ENCODE measurements around the gene RRM2. TPM values are rescaled to one million over a fixed set of nuclear protein-coding genes. Genes with fewer than 3 reads are reported as not detected.

RRM2 gene
- polyA plus RNA-seq, 3 donors, result 1.5 TPM; not detected in 2

GRCh38 chr2:10179422-10179821, 56.9 kb downstream of the RRM2 start:
- peaks cover 38 to 83% of the 10 kb centered on the region in 2 donors for H3K36me3 Mint-ChIP-seq
- no peaks in the 10 kb centered on the region for H3K27me3 ChIP-seq (ENCODE audit: control insufficient read depth in 2 of 2, insufficient read depth in 2 of 2, low read length in 2 of 2)
- H3K9ac ChIP-seq (ENCODE audit: insufficient read depth, low read length, poor library complexity, severe bottlenecking), result no peak overlapping the region
- no peak for DNase-seq
- WGBS (ENCODE audit: insufficient coverage), result no CpG with 5 or more reads among the region's 3 CpGs
- no peak overlapping the region for H2AFZ ChIP-seq (ENCODE audit: insufficient read depth, low read depth, low read length, poor library complexity, severe bottlenecking)
- intact Hi-C loops (cut with micrococcal nuclease), result no loop called here
- peaks cover 0 to 10% (median 6%) of the 10 kb centered on the region in 7 donors for H3K9me3 Mint-ChIP-seq
- H3K27ac ChIP-seq (ENCODE audit: low read depth in 1 of 2, low read length in 2 of 2), result no peak overlapping the region
- peaks cover 6 to 36% of the 10 kb centered on the region in 2 donors for H3K36me3 ChIP-seq (replicated peaks in 1 of 2; ENCODE audit: control insufficient read depth in 1 of 2, insufficient read depth in 2 of 2, low read length in 2 of 2)
- no peaks in the 10 kb centered on the region for H3K79me2 ChIP-seq (ENCODE audit: insufficient read depth, low read length)
- no peak overlapping the region for H3K4me2 ChIP-seq (replicated peaks; ENCODE audit: extremely low read depth, low read length, poor library complexity, severe bottlenecking)
- H3K4me1 Mint-ChIP-seq, result no peaks in the 10 kb centered on the region
- peak overlapping the region in 1 of 7 donors; percentile 41 for H3K27ac Mint-ChIP-seq
- H3K4me3 Mint-ChIP-seq, result no peak overlapping the region
- H3K27me3 Mint-ChIP-seq (ENCODE audit: low read depth in 3 of 3), result peaks cover 0 to 3% (median 0%) of the 10 kb centered on the region in 3 donors
- no peaks in the 10 kb centered on the region for H3K4me1 ChIP-seq (ENCODE audit: control insufficient read depth in 1 of 2, insufficient read depth in 2 of 2, low read length in 2 of 2)
- H4K20me1 ChIP-seq (ENCODE audit: insufficient read depth, low read length), result no peaks in the 10 kb centered on the region
- no peak overlapping the region for H3K4me3 ChIP-seq (replicated peaks in 1 of 3; ENCODE audit: low read depth in 2 of 3, low read length in 3 of 3)
- no peaks in the 10 kb centered on the region for H3K9me3 ChIP-seq (replicated peaks in 1 of 2; ENCODE audit: control insufficient read depth in 1 of 2, insufficient read depth in 1 of 2, low read length in 2 of 2)
- TF ChIP-seq, protein P1, sequence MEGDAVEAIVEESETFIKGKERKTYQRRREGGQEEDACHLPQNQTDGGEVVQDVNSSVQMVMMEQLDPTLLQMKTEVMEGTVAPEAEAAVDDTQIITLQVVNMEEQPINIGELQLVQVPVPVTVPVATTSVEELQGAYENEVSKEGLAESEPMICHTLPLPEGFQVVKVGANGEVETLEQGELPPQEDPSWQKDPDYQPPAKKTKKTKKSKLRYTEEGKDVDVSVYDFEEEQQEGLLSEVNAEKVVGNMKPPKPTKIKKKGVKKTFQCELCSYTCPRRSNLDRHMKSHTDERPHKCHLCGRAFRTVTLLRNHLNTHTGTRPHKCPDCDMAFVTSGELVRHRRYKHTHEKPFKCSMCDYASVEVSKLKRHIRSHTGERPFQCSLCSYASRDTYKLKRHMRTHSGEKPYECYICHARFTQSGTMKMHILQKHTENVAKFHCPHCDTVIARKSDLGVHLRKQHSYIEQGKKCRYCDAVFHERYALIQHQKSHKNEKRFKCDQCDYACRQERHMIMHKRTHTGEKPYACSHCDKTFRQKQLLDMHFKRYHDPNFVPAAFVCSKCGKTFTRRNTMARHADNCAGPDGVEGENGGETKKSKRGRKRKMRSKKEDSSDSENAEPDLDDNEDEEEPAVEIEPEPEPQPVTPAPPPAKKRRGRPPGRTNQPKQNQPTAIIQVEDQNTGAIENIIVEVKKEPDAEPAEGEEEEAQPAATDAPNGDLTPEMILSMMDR (IDR thresholded peaks at IDR 0.05), result no peak

- H3K27ac ChIP-seq (ENCODE audit: low read depth in 1 of 2, low read length in 2 of 2), result no peak overlapping the region
- no peaks in the 10 kb centered on the region for H4K20me1 ChIP-seq (ENCODE audit: insufficient read depth, low read length)
- 90% methylated on average over 4 of the region's 7 CpGs for WGBS (ENCODE audit: insufficient coverage)
- no peak overlapping the region for H2AFZ ChIP-seq (ENCODE audit: insufficient read depth, low read depth, low read length, poor library complexity, severe bottlenecking)
- intact Hi-C loops (cut with micrococcal nuclease), result no loop called here
- H3K27ac Mint-ChIP-seq, result no peak overlapping the region
- peaks cover 0 to 3% (median 0%) of the 10 kb centered on the region in 3 donors for H3K27me3 Mint-ChIP-seq (ENCODE audit: low read depth in 3 of 3)
- H3K9ac ChIP-seq (ENCODE audit: insufficient read depth, low read length, poor library complexity, severe bottlenecking), result no peak overlapping the region
- H3K4me3 Mint-ChIP-seq, result no peak overlapping the region
- H3K4me2 ChIP-seq (replicated peaks; ENCODE audit: extremely low read depth, low read length, poor library complexity, severe bottlenecking), result no peak overlapping the region
- no peaks in the 10 kb centered on the region for H3K27me3 ChIP-seq (ENCODE audit: control insufficient read depth in 2 of 2, insufficient read depth in 2 of 2, low read length in 2 of 2)
- peaks cover 0 to 10% (median 6%) of the 10 kb centered on the region in 7 donors for H3K9me3 Mint-ChIP-seq
- no peaks in the 10 kb centered on the region for H3K79me2 ChIP-seq (ENCODE audit: insufficient read depth, low read length)
- H3K36me3 ChIP-seq (replicated peaks in 1 of 2; ENCODE audit: control insufficient read depth in 1 of 2, insufficient read depth in 2 of 2, low read length in 2 of 2), result peaks cover 6 to 36% of the 10 kb centered on the region in 2 donors
- no peak overlapping the region for H3K4me3 ChIP-seq (replicated peaks in 1 of 3; ENCODE audit: low read depth in 2 of 3, low read length in 3 of 3)
- no peaks in the 10 kb centered on the region for H3K9me3 ChIP-seq (replicated peaks in 1 of 2; ENCODE audit: control insufficient read depth in 1 of 2, insufficient read depth in 1 of 2, low read length in 2 of 2)
- H3K4me1 Mint-ChIP-seq, result no peaks in the 10 kb centered on the region
- TF ChIP-seq, protein P1 (IDR thresholded peaks at IDR 0.05), result no peak
- no peak for DNase-seq
- no peaks in the 10 kb centered on the region for H3K4me1 ChIP-seq (ENCODE audit: control insufficient read depth in 1 of 2, insufficient read depth in 2 of 2, low read length in 2 of 2)
- H3K36me3 Mint-ChIP-seq, result peaks cover 37 to 81% of the 10 kb centered on the region in 2 donors
Measured at GRCh38 chr2:10180229-10180628, 57.7 kb downstream of the RRM2 start.

Small RNAs within 50 kb of the gene (small RNA-seq; reads per million reads assigned to genes)
- gene RF00410 (ENCODE audit: insufficient read length, low read depth), result not detected
- not detected for gene RF00568 (ENCODE audit: insufficient read length, low read depth)

Other genes with a start within 250 kb of the RRM2 start
- under 1 TPM in 1 of 3 donors, not detected in 2; 0.08 TPM for gene GRHL1, start 171.0 kb upstream of the RRM2 start, polyA plus RNA-seq
- gene KLF11, start 79.2 kb upstream of the RRM2 start, polyA plus RNA-seq, result 10 to 100 TPM; 21.0 to 69.8 (median 25.3) TPM
- not detected for gene CYS1, start 42.3 kb upstream of the RRM2 start, polyA plus RNA-seq
- 10 to 100 TPM; 82.1 to 99.5 (median 98.0) TPM for gene HPCAL1, start 180.2 kb downstream of the RRM2 start, polyA plus RNA-seq